H1 (cell line): ENCODE data around the gene SLIT2. TPM values are rescaled to one million over a fixed set of nuclear protein-coding genes. Genes with fewer than 3 reads are reported as not detected.
A peak's percentile ranks its signal among the peaks of the same experiment; 100 is the strongest.

ENCODE experiments used
- CHD2 ChIP-seq: IDR thresholded peaks from 2 replicates; pipeline ENCODE4 v1.6.1; 2012; ENCODE audit warnings: low read length, improper control_type of control experiment
- EGR1 ChIP-seq: IDR thresholded peaks from 2 replicates; pipeline ENCODE4 v1.6.1; 2011; ENCODE audit warnings: low read depth, low read length, borderline replicate concordance
- EZH2 ChIP-seq: fragments of 200-600 bp; sonication (generic); IDR thresholded peaks from 2 replicates; pipeline ENCODE4 v1.7.1; 2012; ENCODE audit warnings: low read depth, mild to moderate bottlenecking, moderate library complexity, low read length, inconsistent platforms; ENCODE audit not compliant: severe bottlenecking
- FOSL1 ChIP-seq: IDR thresholded peaks from 2 replicates; pipeline ENCODE4 v1.6.1; 2011; ENCODE audit warnings: mild to moderate bottlenecking, low read depth, low read length, moderate library complexity; ENCODE audit not compliant: insufficient read depth
- KDM1A ChIP-seq: fragments of 200-600, 300-600 bp; sonication (generic); IDR thresholded peaks from 2 replicates; pipeline ENCODE4 v1.7.1; 2016; ENCODE audit warnings: mild to moderate bottlenecking, low read length, borderline replicate concordance
- PHF8 ChIP-seq: fragments of 200-600 bp; sonication (generic); conservative IDR thresholded peaks from 2 replicates; pipeline ENCODE4 v1.7.1; 2012; ENCODE audit warnings: low read depth, mild to moderate bottlenecking, inconsistent platforms, low read length, moderate library complexity
- POLR2A ChIP-seq, 2 experiments: IDR thresholded peaks; 1 replicate in 1 of 2; 2 replicates in 1 of 2; pipeline ENCODE4 v1.6.1; 2011; ENCODE audit warnings: low read depth in 2 of 2, low read length in 2 of 2, mild to moderate bottlenecking in 2 of 2; ENCODE audit errors: control extremely low read depth in 1 of 2
- RNF2 ChIP-seq: fragments of 200-900, 300-1000 bp; sonication (generic); IDR thresholded peaks from 2 replicates; pipeline ENCODE4 v1.7.1; 2016; ENCODE audit warnings: borderline replicate concordance, low read depth, mild to moderate bottlenecking, antibody characterized with exemption, low read length; ENCODE audit not compliant: poor library complexity, severe bottlenecking; ENCODE audit errors: missing control alignments
- SIN3A ChIP-seq, 2 experiments: IDR thresholded peaks in 1 of 2; conservative IDR thresholded peaks in 1 of 2; 2 replicates each; pipeline ENCODE4 v1.6.1; 2011 to 2012; ENCODE audit warnings: low read length in 2 of 2, improper control_type of control experiment in 1 of 2, low read depth in 1 of 2, mild to moderate bottlenecking in 1 of 2
- SP2 ChIP-seq: IDR thresholded peaks from 2 replicates; pipeline ENCODE4 v1.6.1; 2012; ENCODE audit warnings: mild to moderate bottlenecking, low read length, inconsistent platforms
- SRF ChIP-seq: IDR thresholded peaks from 2 replicates; pipeline ENCODE4 v1.6.1; 2011; ENCODE audit warnings: mild to moderate bottlenecking, low read depth, low read length, moderate library complexity
- SUZ12 ChIP-seq: fragments of 200-600 bp; sonication (generic); IDR thresholded peaks from 2 replicates; pipeline ENCODE4 v1.6.1; 2012; ENCODE audit warnings: mild to moderate bottlenecking, inconsistent platforms, low read length, moderate library complexity, mixed read lengths
- TAF1 ChIP-seq: IDR thresholded peaks from 2 replicates; pipeline ENCODE4 v1.6.1; 2011; ENCODE audit warnings: mild to moderate bottlenecking, low read depth, low read length
- TCF12 ChIP-seq: IDR thresholded peaks from 2 replicates; pipeline ENCODE4 v1.6.1; 2011; ENCODE audit warnings: low read depth, mild to moderate bottlenecking, low read length
- ZNF274 ChIP-seq: IDR thresholded peaks from 2 replicates; pipeline ENCODE4 v1.7.0; 2012; ENCODE audit warnings: low read length, borderline replicate concordance; ENCODE audit errors: extremely low read depth
- polyA plus RNA-seq, 7 experiments: library from polyadenylated mRNA; depleted of rRNA in 3 of 7; stranded (reverse) in 5 of 7; unstranded in 2 of 7; fragments of >200 nt in 5 of 7; fragments of 200-250 nt in 2 of 7; gene quantifications; 1 replicate in 5 of 7; 2 replicates in 1 of 7; 4 replicates in 1 of 7; pipeline versions ENCODE4 v1.2.1 to v1.2.3, GENCODE V29; 2011 to 2013; ENCODE audit warnings: missing spikeins in 2 of 7, mixed read lengths in 2 of 7
- total RNA-seq: library from RNA; stranded (reverse); fragmentation: NEBNext Ultra II Directional; extraction: Animal tissue kit (Norgen Biotek cat#: 25700); gene quantifications from 2 replicates; pipeline ENCODE4 v1.2.1, GENCODE V29; 2021
- TF ChIP-seq, protein P1 (sequence below), 3 experiments: IDR thresholded peaks; 1 replicate in 2 of 3; 2 replicates in 1 of 3; pipeline versions ENCODE4 v1.5.1 to v1.6.1; 2011; ENCODE audit warnings: low read length in 3 of 3, mild to moderate bottlenecking in 3 of 3, inconsistent platforms in 2 of 3, low read depth in 1 of 3, moderate library complexity in 1 of 3; ENCODE audit not compliant: insufficient read depth in 1 of 3; ENCODE audit errors: control extremely low read depth in 1 of 3
- TF ChIP-seq, protein P2 (sequence below): IDR thresholded peaks from 2 replicates; pipeline ENCODE4 v1.6.1; 2012; ENCODE audit warnings: inconsistent platforms

SLIT2 gene
- total and polyA plus RNA-seq, 2 of the 8 experiments (the other 6 are each of a cell fraction or from before 2014, with no cell fraction given): 2.0 to 13.7 TPM

DNA sequence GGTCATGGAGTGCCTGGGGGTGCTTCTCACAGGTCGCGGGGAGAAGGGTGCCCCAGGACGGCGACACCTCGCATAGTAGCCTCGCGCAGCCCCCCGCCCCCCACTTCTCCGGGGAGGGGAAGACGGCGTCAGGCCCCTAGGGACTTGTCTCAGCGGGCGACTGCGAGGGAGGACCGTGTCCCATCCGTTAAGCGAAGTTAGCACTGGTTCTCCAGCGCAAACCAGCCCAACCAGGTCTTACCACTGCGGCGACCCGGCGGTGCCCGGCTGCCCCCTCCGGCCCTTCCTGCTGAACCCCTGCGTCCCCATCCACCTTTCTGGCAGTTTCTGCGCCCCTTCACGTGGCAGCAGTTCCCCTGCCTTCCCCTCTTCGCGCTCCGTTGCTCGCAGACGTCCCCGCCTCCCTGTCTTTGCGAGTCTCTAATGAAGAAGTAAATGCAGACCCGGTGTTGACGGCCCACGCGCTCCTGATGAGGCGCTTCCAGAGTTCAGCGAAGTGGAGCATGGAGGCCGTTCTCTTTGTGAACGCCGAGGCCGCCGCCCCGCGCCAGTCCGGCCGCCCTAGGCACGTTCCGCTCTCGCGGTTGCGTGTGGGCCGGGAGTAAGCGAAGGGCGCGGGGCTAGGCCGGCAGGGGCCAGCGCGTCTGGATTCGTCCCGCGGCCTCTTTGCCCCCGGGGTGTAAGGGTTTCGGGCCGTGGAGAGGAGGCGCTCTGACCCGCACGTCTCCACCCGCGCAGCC lies 3.0 kb downstream of the SLIT2 start (continued):
- TF ChIP-seq, protein P1, sequence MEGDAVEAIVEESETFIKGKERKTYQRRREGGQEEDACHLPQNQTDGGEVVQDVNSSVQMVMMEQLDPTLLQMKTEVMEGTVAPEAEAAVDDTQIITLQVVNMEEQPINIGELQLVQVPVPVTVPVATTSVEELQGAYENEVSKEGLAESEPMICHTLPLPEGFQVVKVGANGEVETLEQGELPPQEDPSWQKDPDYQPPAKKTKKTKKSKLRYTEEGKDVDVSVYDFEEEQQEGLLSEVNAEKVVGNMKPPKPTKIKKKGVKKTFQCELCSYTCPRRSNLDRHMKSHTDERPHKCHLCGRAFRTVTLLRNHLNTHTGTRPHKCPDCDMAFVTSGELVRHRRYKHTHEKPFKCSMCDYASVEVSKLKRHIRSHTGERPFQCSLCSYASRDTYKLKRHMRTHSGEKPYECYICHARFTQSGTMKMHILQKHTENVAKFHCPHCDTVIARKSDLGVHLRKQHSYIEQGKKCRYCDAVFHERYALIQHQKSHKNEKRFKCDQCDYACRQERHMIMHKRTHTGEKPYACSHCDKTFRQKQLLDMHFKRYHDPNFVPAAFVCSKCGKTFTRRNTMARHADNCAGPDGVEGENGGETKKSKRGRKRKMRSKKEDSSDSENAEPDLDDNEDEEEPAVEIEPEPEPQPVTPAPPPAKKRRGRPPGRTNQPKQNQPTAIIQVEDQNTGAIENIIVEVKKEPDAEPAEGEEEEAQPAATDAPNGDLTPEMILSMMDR (IDR thresholded peaks at IDR 0.05; ENCODE audit: control extremely low read depth in 1 of 3, insufficient read depth in 1 of 3, low read depth in 1 of 3, low read length in 3 of 3): no peak
- TF ChIP-seq POLR2A (IDR thresholded peaks at IDR 0.05; ENCODE audit: control extremely low read depth in 1 of 2, low read depth in 2 of 2, low read length in 2 of 2) (no peak), TAF1 (no peak), KDM1A (peak; percentile 10; the same call in 1 of the 2 replicates), TCF12 (0 out of 2 replicates have a peak, but pooled peaks have one; percentile 19), CHD2 (peak; percentile 61), SP2 (no peak), EGR1 (no peak), ZNF274 (no peak), RNF2 (no peak), FOSL1 (no peak), SIN3A (conservative IDR thresholded peaks at IDR 0.05 in 1 of 2, IDR thresholded peaks at IDR 0.05 in 1 of 2; ENCODE audit: low read depth in 1 of 2, low read length in 2 of 2) (no peak), SRF (no peak), PHF8 (0 out of 2 replicates have a peak, but pooled peaks have one; percentile 21), SUZ12 (peak; percentile 56), EZH2 (peak; percentile 59)
- TF ChIP-seq, protein P2, sequence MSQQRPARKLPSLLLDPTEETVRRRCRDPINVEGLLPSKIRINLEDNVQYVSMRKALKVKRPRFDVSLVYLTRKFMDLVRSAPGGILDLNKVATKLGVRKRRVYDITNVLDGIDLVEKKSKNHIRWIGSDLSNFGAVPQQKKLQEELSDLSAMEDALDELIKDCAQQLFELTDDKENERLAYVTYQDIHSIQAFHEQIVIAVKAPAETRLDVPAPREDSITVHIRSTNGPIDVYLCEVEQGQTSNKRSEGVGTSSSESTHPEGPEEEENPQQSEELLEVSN: peak; percentile 98
